CMK (cell line): ENCODE data around the gene LARP6.

Experiments
- DNase-seq: peaks from one replicate; pipeline ENCODE4 v3.0.0-alpha.2; 2010; ENCODE audit warnings: low read depth

LARP6 gene

DNA sequence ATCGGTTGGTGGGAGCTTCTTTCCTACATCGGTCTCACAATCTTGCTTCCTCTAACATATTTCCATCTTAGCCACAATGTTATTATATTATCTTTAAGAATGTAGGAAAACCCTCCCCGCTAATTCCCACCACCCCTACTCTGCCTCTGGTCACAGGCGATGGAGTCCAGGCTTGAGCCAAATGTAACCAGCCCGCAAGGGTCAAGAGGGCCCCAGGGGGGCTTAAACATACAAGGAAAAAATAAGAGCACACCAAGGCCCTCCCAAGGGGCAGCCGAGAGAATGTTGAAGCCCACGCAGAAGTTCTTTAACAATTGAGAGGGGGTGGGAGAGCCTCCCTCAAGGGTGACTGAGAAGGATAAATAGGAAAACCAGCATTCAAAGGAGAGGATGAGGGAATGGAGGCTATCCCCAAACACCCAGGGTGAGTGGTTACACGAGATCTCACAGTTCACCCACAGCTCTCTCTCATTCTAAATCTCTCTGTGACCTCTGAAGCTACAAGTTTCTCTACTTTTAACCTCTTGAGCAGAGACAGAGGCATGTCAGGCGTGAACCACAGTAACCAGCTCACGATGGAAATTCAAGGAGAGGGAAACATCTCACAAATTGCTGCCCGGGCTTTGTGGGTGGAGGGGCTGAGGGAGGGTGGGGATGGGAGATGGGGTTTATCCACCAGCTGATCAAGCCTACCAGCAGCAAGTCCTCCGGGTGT lies 59.2 kb downstream of the LARP6 start:
- no peak for DNase-seq

DNA sequence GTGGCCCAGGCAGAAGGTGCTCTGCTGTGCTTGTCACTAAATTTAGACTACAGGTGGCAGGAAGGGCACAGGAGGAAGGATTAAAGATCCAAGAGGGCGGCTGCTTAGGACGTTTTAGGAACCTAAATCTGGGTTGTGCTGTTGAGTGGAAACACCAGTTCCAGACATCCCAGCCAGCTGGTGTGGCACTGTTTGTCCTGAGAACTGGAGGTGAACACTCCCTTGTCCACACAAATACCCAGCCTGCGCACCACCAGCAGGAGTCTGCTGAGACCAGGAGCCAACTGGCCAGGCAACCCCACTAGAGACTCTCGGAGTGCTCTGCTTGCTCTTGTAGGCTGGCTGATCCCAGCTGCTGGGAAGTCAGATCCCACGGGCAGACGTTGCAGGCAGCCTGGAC lies 60.3 kb downstream of the LARP6 start:
- no peak for DNase-seq

DNA sequence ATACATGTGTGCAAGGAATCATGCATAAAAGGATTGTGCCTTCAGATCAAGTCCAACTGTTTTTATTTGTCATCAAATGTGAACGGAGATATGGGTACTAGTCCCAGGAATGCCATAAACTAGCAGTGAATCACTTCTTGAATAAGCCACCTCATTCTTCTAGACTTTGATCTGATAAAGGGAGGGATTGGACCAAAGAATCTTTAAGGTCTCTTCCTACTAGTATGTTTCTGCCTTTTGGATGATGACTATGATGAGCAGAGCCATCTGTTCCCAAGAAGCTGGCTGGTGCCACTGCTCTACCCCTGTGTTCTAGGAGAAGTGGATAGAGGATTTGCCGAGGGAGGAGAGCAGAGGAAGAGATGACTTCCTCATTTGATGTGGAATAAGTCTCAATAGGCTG lies 61.8 kb downstream of the LARP6 start:
- DNase-seq: no peak

DNA sequence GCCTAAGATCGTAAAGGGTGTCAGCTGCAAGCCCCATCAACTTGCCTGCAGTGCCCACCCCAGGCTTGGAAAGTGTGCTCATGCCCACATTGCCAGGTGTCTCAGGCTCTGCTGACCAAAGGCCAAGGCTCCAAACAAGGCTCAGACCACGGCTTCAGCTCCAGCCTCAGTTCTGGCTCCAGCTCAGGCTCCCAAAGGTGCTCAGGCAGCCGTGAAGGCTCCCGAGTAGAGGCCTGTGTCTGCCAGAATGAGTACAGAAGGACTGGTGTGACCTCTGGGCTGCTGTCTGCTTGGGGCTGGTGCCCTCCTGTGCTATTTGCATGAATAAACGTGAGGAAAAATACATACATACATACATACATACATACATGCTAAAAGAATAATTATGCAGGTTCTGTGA lies 62.7 kb downstream of the LARP6 start:
- no peak for DNase-seq

DNA sequence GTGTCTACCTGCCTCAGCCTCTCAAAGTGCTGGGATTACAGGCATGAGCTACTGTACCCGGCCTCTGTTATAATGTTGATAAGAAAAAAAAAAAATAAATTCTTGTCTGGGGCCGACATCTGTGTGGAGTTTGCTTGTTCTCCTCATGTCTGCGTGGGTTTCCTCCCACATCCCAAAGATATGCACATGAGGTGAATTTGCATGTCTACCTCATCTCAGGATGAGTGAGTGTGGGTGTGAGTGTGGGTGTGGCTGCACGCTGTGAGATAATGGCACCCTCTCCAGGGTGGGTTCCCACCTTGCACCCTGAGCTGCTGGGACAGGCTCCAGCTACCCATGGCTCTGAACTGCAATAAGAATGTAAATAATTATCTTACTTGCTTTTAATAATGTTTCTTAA lies 64.7 kb downstream of the LARP6 start:
- no peak for DNase-seq

DNA sequence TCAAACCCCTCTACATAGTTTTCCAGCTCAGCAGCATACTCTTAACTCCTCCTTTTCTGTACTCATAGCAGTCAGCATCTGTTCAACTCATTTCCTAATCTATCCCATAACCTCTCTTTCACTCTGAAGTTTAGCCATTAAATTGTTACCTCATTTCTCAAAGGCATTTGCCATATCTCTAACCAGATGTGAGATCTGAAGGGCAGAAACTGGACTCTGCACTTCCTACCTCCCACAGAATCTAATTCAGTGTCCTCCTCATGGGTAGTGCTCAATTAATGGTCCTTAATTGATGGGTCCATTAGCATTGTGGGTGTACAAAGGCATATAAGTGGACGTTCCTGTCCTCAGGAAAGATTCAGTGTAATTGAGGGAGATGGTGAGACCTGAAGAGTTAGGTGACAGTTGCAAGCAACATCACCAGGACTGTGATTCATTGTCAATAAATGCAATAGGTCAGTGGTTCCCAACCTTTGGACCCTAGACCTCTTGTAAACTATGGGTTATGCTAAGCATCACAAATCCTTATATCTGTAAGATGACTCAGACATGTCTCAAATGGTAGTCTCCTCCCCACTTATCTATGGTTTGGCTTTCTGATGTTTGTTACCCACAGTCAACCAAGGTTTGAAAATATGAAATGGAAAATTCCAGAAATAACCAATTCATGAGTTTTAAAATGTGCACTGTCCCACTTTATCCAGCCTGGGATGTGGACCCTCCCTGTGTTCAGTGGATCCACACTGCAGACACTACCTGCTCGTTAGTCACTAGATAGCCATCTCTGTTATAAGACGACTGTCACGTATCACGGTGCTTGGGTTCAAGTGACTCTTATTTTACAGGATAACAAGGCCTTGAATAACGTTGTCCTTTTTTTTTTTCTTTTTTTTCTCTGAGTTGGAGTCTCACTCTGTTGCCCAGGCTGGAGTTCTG lies 65.6 kb downstream of the LARP6 start:
- DNase-seq: no peak

DNA sequence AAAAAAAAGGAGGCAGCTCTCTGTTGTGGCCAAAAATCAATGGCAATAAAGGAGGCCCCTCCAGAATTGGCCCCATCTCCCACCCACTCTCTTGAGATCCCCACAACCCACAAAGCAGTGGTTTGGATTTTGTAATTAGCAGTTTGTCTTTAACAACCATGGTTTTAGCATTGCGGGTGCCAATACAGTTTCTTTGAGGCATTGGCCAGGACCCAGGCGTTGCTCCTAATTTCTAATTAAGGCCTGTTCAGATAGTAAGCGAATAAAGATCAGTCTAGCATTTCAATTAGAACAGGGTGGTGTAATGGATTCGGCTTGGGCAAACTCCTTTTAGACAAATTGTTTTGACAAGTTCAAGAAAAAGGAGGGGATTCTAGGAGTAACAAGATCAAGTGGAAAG lies 67.0 kb downstream of the LARP6 start:
- no peak for DNase-seq

DNA sequence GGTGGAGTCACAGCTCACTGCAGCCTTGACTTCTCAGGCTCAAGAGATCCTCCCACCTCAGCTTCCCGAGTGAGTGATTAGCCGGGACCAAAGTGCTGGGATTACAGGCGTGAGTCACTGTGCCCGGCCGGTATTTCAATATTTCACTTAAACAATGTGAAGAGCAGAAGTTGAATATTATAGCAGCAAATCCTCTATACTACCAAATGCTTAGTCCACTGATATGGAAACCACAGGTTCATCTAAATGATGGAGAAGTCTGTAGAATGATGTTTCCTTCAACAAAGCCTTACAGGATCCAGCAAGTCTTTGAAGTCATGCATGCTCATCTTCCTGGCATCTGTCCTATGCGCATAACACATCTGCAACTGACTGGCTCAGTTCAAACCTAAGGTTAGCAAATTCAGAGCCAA lies 70.3 kb downstream of the LARP6 start:
- no peak for DNase-seq

DNA sequence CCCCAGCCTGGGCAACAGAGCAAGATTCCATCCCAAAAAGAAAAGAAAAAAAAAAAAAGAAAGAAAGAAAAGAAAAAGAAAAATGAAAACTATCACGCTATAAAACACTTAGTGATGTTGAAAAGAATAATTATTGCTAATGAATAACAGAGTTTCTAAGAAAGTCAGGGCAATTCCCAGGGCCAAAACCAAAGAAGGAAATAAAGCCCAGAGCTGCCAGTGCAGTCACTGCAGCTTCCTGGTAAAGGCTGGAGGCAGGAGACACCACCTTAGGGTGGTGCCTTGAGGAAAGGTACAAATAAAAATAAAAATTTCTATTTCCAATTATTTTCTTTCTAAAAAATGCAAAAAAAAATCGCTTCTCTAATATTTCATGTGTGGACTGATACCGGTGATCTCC lies 70.9 kb downstream of the LARP6 start:
- no peak for DNase-seq

DNA sequence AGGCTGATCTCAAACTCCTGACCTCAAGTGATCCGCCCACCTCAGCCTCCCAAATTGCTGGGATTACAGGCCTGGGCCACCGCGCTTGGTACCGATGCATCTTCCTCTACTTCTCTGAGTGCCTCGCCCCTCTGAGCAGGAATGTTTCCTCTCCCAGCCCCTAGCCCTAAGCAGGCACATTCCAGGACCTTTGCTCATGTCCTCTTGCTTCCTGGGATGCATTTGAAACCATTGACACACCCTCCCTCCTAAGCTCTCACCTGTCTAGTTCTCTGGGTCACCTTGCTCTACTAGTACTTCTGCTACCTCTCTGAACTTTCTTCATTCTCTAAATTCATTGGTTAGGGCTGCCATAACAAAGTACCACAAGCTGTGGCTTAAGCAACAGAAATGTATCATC lies 72.7 kb downstream of the LARP6 start:
- no peak for DNase-seq
